ENCODE data around the gene HIGD1C.
"Not testable (repeated sequence)": the region's sequence is repeated elsewhere in the genome, so short reads cannot be mapped to it uniquely, and the experiment has no call there.

HIGD1C gene

GRCh38 chr12:50954789-50955188 lies 2.4 kb downstream of the HIGD1C start:
- H3K9ac ChIP-seq (ENCODE audit: low read depth, low read length), result not testable (repeated sequence)

DNA sequence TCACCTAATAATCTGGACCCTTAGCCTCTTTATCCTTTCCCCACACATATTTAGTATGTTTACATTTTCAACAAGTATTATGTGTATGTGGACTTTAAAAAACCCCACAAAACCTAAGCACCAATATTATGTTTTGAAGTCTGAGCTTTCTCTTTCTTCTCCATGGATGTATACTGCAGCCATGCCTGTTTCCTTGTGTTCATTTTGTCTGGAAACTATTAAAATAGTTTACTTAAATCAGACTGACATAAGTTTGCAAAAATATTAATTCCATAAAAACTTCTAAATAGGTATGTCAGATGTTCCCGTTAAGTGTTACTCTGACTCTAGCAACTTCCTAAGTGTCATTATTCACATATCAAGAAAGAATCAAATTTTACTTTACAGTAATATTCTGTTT lies 2.9 kb downstream of the HIGD1C start:
- Histone ChIP-seq H3K9me3 (ENCODE audit: insufficient read depth, low read depth, low read length) (no peaks in the 10 kb centered on the region), H3K27ac (ENCODE audit: low read depth, low read length) (no peak overlapping the region), H3K36me3 (ENCODE audit: insufficient read depth, low read length) (no peaks in the 10 kb centered on the region), H3K27me3 (ENCODE audit: insufficient read depth, low read length) (no peaks in the 10 kb centered on the region), H3K4me3 (ENCODE audit: low read length) (no peak overlapping the region), H3K4me1 (ENCODE audit: insufficient read depth, low read length) (no peaks in the 10 kb centered on the region), H3K9ac (ENCODE audit: low read depth, low read length) (no peak overlapping the region)
- WGBS, result 100% methylated on average over 1 of the region's 1 CpG

More at GRCh38 chr12:50954789-50955188, 2.4 kb downstream of the HIGD1C start:
- not testable (repeated sequence) for H3K4me1 ChIP-seq (ENCODE audit: insufficient read depth, low read length); H3K36me3 ChIP-seq (ENCODE audit: insufficient read depth, low read length); H3K27me3 ChIP-seq (ENCODE audit: insufficient read depth, low read length); H3K9me3 ChIP-seq (ENCODE audit: insufficient read depth, low read depth, low read length); H3K27ac ChIP-seq (ENCODE audit: low read depth, low read length); H3K4me3 ChIP-seq (ENCODE audit: low read length)
- 89% methylated on average over 2 of the region's 2 CpGs for WGBS

- no peak overlapping the region for H3K4me3 ChIP-seq (ENCODE audit: low read length)
- H3K9ac ChIP-seq (ENCODE audit: low read depth, low read length), result no peak overlapping the region
- no peaks in the 10 kb centered on the region for H3K36me3 ChIP-seq (ENCODE audit: insufficient read depth, low read length)
- H3K9me3 ChIP-seq (ENCODE audit: insufficient read depth, low read depth, low read length), result no peaks in the 10 kb centered on the region
- no peaks in the 10 kb centered on the region for H3K4me1 ChIP-seq (ENCODE audit: insufficient read depth, low read length)
- no peaks in the 10 kb centered on the region for H3K27me3 ChIP-seq (ENCODE audit: insufficient read depth, low read length)
- H3K27ac ChIP-seq (ENCODE audit: low read depth, low read length), result no peak overlapping the region
- WGBS, result no CpG with 5 or more reads among the region's 2 CpGs
Measured at GRCh38 chr12:50955697-50956096, 3.4 kb downstream of the HIGD1C start.

DNA sequence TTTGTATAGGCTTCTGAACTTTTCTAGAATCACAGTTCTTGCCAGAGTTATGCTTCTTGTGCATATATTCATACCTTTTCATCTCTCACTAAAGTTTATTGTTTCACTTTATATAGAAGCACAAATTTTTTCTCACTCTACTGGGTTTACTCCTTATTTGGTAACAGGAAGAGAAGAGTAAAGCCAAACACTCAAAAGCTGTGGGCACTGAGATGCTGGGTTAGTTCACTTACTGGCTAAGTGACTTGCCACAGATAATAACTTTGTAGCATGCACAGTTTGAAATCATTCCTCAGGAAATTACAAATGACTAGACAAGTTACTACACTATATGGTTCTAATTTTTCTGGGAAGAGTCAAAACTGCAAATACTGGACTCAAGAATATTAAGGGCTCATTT lies 7.8 kb downstream of the HIGD1C start:
- Histone ChIP-seq H3K27me3 (ENCODE audit: insufficient read depth, low read length) (no peaks in the 10 kb centered on the region), H3K27ac (ENCODE audit: low read depth, low read length) (no peak overlapping the region), H3K9me3 (ENCODE audit: insufficient read depth, low read depth, low read length) (no peaks in the 10 kb centered on the region), H3K4me1 (ENCODE audit: insufficient read depth, low read length) (no peaks in the 10 kb centered on the region), H3K9ac (ENCODE audit: low read depth, low read length) (no peak overlapping the region), H3K36me3 (ENCODE audit: insufficient read depth, low read length) (no peaks in the 10 kb centered on the region), H3K4me3 (ENCODE audit: low read length) (no peak overlapping the region)

DNA sequence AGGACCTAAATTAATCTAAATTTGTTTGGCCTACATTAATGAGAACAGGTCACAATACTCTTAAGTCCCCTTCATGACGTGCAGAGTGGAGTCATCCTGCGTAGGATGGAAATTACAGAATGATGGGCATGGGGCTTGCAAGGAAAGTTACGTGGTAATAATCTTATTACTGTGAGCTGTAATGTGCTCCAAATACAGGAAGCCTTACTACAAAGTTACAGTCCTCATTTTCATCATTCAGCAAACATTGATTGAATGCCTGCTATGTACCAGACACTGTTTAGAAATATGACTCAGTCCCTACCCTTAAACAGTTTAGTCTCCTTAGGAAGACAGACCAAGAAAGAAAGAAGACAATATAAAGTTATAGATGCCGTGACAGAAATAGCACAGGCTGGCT lies 9.4 kb downstream of the HIGD1C start:
- no peaks in the 10 kb centered on the region for H3K4me1 ChIP-seq (ENCODE audit: insufficient read depth, low read length)
- 94% methylated on average over 4 of the region's 4 CpGs for WGBS

DNA sequence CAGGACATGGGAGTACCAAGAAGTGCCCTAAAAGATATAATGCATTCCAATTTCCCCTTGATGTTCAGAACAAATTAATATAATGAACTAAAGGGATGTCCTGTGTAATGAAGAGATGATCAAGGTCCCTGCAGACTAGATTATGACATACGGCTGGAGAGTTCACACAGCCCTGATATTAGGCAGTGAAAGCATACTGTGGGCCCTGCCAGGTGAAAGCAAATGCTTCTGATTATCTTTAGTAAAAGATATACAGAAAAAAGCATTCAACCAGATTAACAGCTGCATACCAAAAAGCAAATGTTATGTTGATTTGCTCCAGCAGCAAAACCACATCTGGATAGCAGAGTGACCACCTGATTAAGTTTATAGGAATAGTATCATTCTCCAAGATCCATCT lies 12.1 kb downstream of the HIGD1C start:
- Histone ChIP-seq H3K9me3 (ENCODE audit: insufficient read depth, low read depth, low read length) (no peaks in the 10 kb centered on the region), H3K4me1 (ENCODE audit: insufficient read depth, low read length) (no peaks in the 10 kb centered on the region), H3K27me3 (ENCODE audit: insufficient read depth, low read length) (no peaks in the 10 kb centered on the region), H3K9ac (ENCODE audit: low read depth, low read length) (no peak overlapping the region), H3K4me3 (ENCODE audit: low read length) (no peak overlapping the region), H3K36me3 (ENCODE audit: insufficient read depth, low read length) (no peaks in the 10 kb centered on the region), H3K27ac (ENCODE audit: low read depth, low read length) (no peak overlapping the region)
- 88% methylated on average over 1 of the region's 1 CpG for WGBS

More for the DNA sequence above, 9.4 kb downstream of the HIGD1C start:
- H3K4me3 ChIP-seq (ENCODE audit: low read length), result no peak overlapping the region
- H3K27me3 ChIP-seq (ENCODE audit: insufficient read depth, low read length), result no peaks in the 10 kb centered on the region
- no peaks in the 10 kb centered on the region for H3K36me3 ChIP-seq (ENCODE audit: insufficient read depth, low read length)
- H3K9ac ChIP-seq (ENCODE audit: low read depth, low read length), result no peak overlapping the region
- no peak overlapping the region for H3K27ac ChIP-seq (ENCODE audit: low read depth, low read length)
- no peaks in the 10 kb centered on the region for H3K9me3 ChIP-seq (ENCODE audit: insufficient read depth, low read depth, low read length)

DNA sequence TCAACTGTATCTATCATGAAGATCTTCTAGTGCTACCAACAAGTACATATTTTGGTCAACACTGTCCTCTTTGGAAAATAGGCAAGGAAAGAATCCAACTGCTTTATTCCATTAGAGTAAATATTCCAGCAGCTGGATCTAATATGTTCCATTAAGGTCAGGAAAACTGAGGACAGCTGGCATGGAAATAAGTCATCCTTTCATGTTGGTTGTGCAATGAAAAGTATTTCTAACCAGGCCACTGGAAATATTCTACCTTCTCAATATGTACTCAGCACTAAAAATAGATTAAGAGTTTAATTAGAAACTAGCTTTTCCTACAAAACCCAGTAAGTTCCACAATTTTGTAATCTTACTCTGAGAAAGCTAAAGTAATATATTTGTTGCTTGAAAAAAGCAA lies 19.6 kb downstream of the HIGD1C start:
- Histone ChIP-seq H3K9me3 (ENCODE audit: insufficient read depth, low read depth, low read length) (peaks cover 16% of the 10 kb centered on the region), H3K27ac (ENCODE audit: low read depth, low read length) (no peak overlapping the region), H3K27me3 (ENCODE audit: insufficient read depth, low read length) (no peaks in the 10 kb centered on the region), H3K36me3 (ENCODE audit: insufficient read depth, low read length) (peaks cover 19% of the 10 kb centered on the region), H3K4me3 (ENCODE audit: low read length) (no peak overlapping the region), H3K4me1 (ENCODE audit: insufficient read depth, low read length) (no peaks in the 10 kb centered on the region), H3K9ac (ENCODE audit: low read depth, low read length) (no peak overlapping the region)

- Histone ChIP-seq H3K4me3 (ENCODE audit: low read length) (no peak overlapping the region), H3K36me3 (ENCODE audit: insufficient read depth, low read length) (peaks cover 2% of the 10 kb centered on the region; the same call in 1 of the 2 replicates), H3K9ac (ENCODE audit: low read depth, low read length) (no peak overlapping the region), H3K27ac (ENCODE audit: low read depth, low read length) (no peak overlapping the region), H3K4me1 (ENCODE audit: insufficient read depth, low read length) (peaks cover 4% of the 10 kb centered on the region; the same call in 1 of the 2 replicates), H3K27me3 (ENCODE audit: insufficient read depth, low read length) (no peaks in the 10 kb centered on the region), H3K9me3 (ENCODE audit: insufficient read depth, low read depth, low read length) (no peaks in the 10 kb centered on the region)
- WGBS, result 95% methylated on average over 6 of the region's 6 CpGs
Measured at GRCh38 chr12:50979369-50980052, 27.2 kb downstream of the HIGD1C start.

DNA sequence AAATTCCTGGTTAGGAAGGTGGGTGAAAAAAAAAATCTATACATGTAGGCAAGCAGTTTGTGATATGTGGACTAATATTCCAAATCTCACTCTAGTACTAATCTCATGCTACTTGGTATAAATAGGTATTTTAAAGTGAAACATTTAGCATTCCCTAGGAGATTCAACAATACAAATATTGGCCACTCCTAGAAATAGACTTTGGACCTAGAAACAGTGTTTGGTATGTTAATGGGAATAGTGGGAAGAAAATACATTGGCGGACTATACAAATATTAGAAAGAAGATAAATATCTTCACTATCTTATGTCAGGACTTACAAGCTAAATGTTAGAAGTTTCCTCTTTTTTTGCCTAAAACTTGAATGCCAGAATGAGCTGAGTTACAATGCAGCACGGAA lies 28.2 kb downstream of the HIGD1C start:
- Histone ChIP-seq H3K9ac (ENCODE audit: low read depth, low read length) (no peak overlapping the region), H3K27me3 (ENCODE audit: insufficient read depth, low read length) (no peaks in the 10 kb centered on the region), H3K27ac (ENCODE audit: low read depth, low read length) (no peak overlapping the region), H3K4me1 (ENCODE audit: insufficient read depth, low read length) (peaks cover 4% of the 10 kb centered on the region; the same call in 1 of the 2 replicates), H3K4me3 (ENCODE audit: low read length) (no peak overlapping the region), H3K9me3 (ENCODE audit: insufficient read depth, low read depth, low read length) (no peaks in the 10 kb centered on the region), H3K36me3 (ENCODE audit: insufficient read depth, low read length) (peaks cover 7% of the 10 kb centered on the region; the same call in 1 of the 2 replicates)
- 100% methylated on average over 1 of the region's 2 CpGs for WGBS

DNA sequence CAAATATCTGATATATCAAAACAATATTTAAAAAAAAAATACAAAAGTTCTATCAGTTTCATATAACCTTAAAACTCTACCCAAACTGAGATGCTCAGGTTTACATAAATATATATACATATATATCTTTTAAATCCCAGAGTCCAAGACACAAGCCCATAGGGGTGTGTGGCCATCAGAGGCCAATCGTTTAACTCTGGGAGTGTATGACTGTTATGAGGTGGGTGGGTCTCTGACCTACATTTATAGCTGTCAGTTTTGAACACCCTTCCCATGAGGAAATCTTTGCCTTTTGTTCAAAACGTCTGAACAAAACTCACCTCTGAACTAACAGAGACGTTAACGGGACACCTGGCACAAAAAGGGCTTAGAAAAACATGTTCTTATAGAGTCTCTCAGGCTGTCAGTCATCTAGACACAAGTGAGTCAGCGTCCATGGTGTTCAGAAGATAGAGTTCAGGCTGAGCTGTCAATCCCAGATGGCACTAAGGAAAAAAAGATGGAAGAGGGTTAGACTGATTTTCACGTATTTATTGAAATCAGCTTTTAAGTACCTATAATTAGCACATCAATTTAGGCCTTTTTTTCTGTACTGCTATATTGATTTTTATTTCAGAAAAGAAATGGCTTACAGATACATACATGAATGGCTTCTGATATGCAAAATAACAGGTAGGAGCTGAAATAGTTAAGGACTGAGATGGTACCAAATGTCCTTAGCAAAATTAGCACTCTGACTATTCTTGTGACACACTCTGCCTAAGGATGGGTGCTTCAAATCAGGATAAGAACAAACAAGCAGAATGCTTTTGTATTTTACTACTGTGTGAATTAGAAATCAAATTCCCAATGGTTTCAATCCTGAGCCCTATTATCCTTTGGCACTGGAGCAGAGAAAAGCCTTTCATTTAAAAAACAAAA lies 29.2 kb downstream of the HIGD1C start:
- H3K9ac ChIP-seq (ENCODE audit: low read depth, low read length), result no peak overlapping the region
- H3K27me3 ChIP-seq (ENCODE audit: insufficient read depth, low read length), result no peaks in the 10 kb centered on the region
- H3K27ac ChIP-seq (ENCODE audit: low read depth, low read length), result no peak overlapping the region
- H3K4me3 ChIP-seq (ENCODE audit: low read length), result no peak overlapping the region
- H3K36me3 ChIP-seq (ENCODE audit: insufficient read depth, low read length), result peaks cover 17% of the 10 kb centered on the region
- H3K9me3 ChIP-seq (ENCODE audit: insufficient read depth, low read depth, low read length), result no peaks in the 10 kb centered on the region
- peaks cover 4% of the 10 kb centered on the region; the same call in 1 of the 2 replicates for H3K4me1 ChIP-seq (ENCODE audit: insufficient read depth, low read length)
- 87% methylated on average over 5 of the region's 6 CpGs for WGBS

DNA sequence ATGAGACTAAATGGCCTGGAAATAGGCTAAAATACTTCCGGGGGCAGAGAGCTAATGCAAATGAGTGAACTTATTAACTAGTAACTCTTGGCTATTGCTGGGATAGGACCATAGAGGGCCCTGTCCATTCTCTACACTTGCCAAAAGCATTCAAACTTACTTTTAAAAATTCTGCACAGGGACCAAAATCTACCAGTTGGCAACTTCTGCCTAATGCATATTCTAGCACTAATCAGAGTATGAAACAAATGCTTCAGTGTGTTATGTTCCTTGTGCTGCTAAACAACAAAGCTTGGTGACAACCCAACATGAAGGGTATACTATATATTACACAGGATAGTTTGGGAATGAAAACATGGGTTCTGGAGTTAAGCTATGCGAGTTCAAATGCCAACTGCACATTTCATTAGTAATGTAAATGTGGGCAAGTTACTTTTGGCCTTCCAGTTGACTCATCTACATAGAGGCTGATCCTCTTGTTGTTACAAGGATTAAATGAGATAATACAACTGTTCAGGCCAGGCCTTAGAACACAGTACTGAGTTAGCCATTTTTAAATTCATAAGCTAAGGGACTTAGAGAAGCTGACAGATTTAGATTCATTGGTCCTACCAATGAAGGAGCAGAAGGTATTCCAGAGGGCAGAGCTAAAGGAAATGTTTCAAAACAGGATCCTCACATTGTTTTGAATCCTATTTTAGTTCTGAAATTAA lies 32.4 kb downstream of the HIGD1C start:
- H3K4me1 ChIP-seq (ENCODE audit: insufficient read depth, low read length), result peaks cover 4% of the 10 kb centered on the region; the same call in 1 of the 2 replicates
- H3K9ac ChIP-seq (ENCODE audit: low read depth, low read length), result no peak overlapping the region
- H3K4me3 ChIP-seq (ENCODE audit: low read length), result no peak overlapping the region
- whole genome bisulfite sequencing, result 42% methylated on average over 2 of the region's 2 CpGs
- no peaks in the 10 kb centered on the region for H3K9me3 ChIP-seq (ENCODE audit: insufficient read depth, low read depth, low read length)
- H3K27me3 ChIP-seq (ENCODE audit: insufficient read depth, low read length), result no peaks in the 10 kb centered on the region
- H3K36me3 ChIP-seq (ENCODE audit: insufficient read depth, low read length), result peaks cover 41% of the 10 kb centered on the region
- H3K27ac ChIP-seq (ENCODE audit: low read depth, low read length), result no peak overlapping the region

Data from HUES64 (cell line).